Stimulated activated CD8-positive, alpha-beta memory T cell treated with anti-CD3 and anti-CD28 coated beads, Interleukin-4, amount 100 ng/mL, for 48 hours (primary cell): Measurements from ENCODE around the gene HES5.
A peak's percentile ranks its signal among the peaks of the same experiment; 100 is the strongest.

ENCODE experiments used
- DNase-seq: peaks from one replicate; pipeline ENCODE4 v3.0.0-alpha.2; 2020

The HES5 gene

GRCh38 chr1:2530513-2531361, 674 bp upstream of the HES5 start:
- DNase-seq, result no peak

GRCh38 chr1:2528966-2529783, 888 bp downstream of the HES5 start:
- DNase-seq, result peak; percentile 65

DNA sequence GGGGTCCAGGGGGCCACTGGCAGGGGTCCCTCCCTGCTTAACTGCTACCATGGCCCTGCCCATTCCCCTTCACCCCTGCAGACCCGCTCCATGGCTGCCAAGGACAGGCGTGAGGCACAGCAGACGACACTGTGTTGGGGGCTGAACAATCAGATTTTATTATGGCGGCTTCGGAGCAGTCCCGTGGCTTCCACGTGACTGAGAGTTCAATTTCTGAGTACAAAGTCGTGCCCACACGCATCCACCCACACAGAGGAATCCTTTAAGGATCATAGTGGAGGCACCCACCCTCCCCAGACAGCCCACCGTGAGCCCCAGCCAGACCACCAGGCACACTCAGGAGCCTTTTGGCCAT, 1.5 kb downstream of the HES5 start:
- no peak for DNase-seq

DNA sequence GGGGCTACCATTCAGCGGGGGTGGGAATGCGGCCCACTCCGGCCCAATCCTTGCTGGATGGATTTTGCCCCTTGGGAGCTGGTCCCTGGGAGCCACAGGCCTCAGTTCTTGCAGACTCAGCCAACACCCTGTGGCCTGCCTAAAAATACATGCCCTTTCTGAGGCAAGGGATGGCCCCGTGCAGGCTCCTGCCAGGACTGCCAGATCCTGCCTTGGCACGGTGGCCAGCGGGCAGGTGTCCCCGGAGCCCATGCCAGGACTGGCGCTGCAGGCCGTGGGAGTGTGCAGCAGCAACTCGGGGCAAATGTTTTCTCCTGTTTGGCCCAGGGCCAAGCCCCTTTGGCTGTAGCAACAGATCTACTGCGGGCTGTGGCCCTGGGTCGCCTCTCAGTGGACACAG, 2.0 kb downstream of the HES5 start:
- DNase-seq, result no peak

GRCh38 chr1:2527556-2527860, 2.6 kb downstream of the HES5 start:
- DNase-seq, result no peak

GRCh38 chr1:2526824-2527555, 3.1 kb downstream of the HES5 start:
- DNase-seq, result peak; percentile 78

DNA sequence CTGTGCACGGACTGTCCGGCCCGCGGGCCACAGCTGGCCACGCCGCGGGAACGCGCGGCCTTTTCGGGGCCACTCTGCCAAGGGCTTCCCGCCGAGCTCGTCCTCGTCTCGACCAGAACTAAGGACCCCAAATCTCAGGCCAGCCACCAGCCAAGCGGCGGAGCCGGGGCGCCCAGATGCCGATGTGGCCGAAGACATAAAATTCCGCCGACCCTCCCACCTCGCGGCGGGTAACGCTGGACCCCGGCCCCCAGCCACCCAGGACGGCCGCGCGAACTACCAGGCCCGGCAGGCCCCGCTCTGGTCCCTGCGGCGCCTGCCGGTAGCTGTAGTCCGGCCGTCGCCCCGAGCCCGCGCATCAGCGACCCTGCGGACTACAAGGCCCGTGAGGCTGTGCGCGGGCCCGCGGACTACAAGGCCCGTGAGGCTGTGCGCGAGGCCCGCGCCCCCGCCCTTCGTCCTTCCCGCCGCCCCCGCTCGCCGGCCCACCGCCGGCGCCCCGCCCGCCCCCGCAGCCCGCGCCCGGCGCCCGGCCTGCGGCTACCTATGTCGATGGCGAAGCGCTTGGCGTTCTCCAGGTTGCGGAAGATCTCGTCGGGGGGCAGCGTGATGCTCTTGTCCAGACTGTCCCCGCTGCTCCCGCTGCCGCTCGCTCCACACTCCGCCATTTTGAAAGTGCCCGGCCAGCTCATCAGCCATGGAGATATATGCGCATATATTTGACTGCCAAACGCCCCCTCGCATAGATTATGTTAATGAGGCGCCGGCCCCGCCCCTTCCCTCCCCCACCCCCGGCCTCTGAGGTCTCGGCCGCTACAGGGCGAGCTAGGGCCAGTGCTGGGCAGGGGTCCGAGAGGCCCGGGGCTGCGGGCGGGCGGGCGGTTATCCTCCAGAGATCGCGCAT, 3.9 kb downstream of the HES5 start, which contains the start of gene PANK4:
Gene PANK4 (minus strand): TSS at position 677 of the 904 bp plus-strand sequence. CDS start 9 bp downstream, at position 668.
- DNase-seq, result peak; percentile 89

- no peak for DNase-seq
These were observed 4.5 kb downstream of the HES5 start for GRCh38 chr1:2525572-2525919.

GRCh38 chr1:2523891-2524609, 6.0 kb downstream of the HES5 start:
- DNase-seq, result peak; percentile 58

GRCh38 chr1:2523191-2523890, 6.7 kb downstream of the HES5 start:
- peak; percentile 59 for DNase-seq

DNA sequence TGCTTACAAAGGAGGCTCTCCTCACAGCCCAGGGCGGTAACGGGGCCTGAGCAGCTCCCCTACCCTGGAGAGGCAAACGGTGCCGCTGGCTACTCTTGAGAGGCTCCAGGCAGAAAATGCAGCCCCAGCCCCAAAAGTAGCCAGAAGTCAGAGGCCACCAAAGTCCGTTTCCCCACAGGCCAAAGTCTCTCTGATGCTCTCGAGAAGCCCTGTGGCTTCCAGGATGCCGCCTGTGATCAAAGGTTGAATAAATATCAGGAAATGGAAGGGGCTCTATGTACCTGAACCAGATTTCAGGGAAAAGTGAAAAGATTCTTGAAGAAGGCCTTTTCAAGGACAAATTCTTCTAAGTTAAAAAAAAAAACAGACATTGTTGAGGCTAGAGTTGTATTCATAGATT, 7.8 kb downstream of the HES5 start:
- no peak for DNase-seq

GRCh38 chr1:2520806-2521205, 9.3 kb downstream of the HES5 start:
- DNase-seq, result no peak

DNA sequence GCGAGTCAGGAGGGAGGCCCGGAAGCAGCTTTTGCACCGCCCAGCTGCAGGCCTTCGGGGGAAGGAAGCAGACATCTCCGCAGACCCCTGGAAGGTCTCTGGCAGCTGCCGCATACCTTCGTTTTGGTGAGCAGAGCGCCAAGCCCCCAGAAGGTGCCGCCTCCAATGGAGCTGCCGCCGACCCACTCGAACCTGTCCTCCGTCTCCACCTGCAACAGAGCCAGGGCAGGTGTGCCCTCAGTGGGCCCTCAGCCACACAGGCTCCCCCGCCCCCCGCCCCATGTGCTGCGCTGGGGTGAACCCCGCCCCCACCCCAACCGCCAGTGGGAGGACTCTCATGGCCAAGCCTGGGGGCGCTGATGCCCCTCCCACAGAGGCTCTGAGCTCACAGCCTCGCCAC, 9.9 kb downstream of the HES5 start:
- DNase-seq, result no peak

GRCh38 chr1:2519729-2520128, 10.3 kb downstream of the HES5 start:
- DNase-seq, result no peak

- DNase-seq, result no peak
These were observed 10.9 kb downstream of the HES5 start for GRCh38 chr1:2519029-2519685.

DNA sequence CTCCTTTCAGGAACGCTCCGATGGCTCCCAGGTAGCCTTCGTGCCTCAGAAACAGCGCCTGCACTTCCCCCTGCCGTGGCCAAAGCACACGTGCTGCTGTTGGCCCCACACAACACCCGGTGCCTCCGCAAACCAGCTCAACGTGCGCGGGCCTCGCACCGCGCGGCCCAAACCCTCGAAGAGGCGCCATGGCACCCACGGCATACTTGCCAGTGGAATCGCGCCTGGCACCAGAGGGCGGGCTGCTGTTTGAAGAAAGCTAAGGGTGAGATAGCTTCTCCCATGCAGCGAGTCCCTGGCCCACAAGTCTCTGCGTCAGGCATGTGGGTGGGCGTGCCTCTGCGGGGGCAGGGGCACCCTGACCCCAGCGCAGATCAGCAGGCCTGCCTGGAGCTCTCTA, 11.5 kb downstream of the HES5 start:
- no peak for DNase-seq

DNA sequence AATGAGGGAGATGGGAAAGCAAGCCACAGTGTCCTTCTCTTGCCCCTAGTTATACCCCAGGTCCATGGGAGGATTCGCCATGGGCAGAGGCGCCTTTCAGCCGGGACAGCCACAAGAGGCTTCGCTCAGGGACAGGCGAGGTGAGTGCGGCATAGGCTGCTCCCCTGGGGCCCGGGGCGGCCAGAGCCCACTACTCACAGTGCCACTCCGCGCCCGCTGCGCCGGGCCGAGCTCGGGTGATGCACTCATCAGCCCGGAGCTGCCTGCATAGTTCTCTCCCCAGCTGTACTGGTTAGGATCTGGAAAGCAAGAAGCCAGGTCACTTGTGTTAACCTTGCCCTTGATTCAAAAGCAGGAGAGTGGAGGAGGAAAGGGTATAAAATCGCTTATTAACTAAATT, 12.1 kb downstream of the HES5 start:
- no peak for DNase-seq

DNA sequence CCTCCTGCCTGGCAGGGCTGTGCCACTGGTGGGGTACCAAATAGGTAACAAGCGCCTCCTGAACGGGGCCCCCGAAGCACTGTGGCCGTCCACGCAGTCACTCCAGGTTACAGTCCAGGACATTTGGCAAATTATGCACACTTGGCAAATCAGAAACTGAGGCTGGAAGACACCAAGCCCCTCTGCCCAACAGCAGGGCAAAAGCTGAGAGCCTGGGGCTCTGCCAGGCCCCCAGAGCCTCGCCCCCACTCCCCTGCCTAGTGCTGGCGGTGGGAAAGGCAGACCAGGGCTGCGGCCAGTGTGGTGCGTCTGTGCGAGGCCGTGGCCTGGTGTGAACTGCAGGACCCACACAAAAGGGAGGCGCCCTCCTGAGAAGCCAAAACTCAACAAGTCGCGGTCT, 13.1 kb downstream of the HES5 start:
- no peak for DNase-seq

- no peak for DNase-seq
These were observed 13.9 kb downstream of the HES5 start for GRCh38 chr1:2516124-2516523.

GRCh38 chr1:2515763-2516080, 14.3 kb downstream of the HES5 start:
- no peak for DNase-seq
